Measurements from ENCODE around the gene DYSF. TPM values are rescaled to one million over a fixed set of nuclear protein-coding genes. Genes with fewer than 3 reads are reported as not detected.

Gene DYSF
- total RNA-seq, 1 experiment from 2014 or later = 0.89 TPM

DNA sequence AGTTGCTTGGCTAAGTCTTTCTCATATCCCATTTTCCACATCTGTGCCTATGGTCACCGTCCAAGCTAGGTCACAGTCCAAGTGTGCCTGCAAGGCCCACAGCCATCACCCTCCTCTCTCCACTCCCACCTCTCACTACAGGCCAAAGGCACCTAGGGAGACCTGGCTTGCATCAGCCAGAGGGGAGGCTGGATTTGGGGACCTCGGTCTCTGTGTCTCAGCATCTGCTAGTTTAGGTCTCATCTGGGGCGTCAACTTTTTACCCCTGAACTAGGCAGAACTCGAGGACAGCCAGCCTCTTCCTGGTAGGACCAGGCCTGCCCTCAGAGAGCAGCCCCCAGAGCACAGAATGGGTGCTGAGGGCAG lies 217.1 kb downstream of the DYSF start:
- Histone ChIP-seq H3K4me3 (replicated peaks in 1 of 2; ENCODE audit: low read depth in 1 of 2, low read length in 2 of 2) (no peak overlapping the region), H2AFZ (ENCODE audit: low read depth, low read length, poor library complexity, severe bottlenecking) (no peak overlapping the region), H3K9ac (ENCODE audit: low read length) (no peak overlapping the region), H3K4me2 (ENCODE audit: low read length) (no peak overlapping the region), H3K79me2 (ENCODE audit: insufficient read depth, low read length) (no peaks in the 10 kb centered on the region), H3K36me3 (ENCODE audit: control insufficient read depth in 1 of 2, insufficient read depth in 2 of 2, low read length in 2 of 2) (no peaks in the 10 kb centered on the region), H3K9me3 (ENCODE audit: control insufficient read depth in 1 of 2, insufficient read depth in 1 of 2, low read depth in 1 of 2, low read length in 2 of 2) (no peaks in the 10 kb centered on the region), H3K9me2 (ENCODE audit: insufficient read depth) (no peaks in the 10 kb centered on the region), H3K27ac (ENCODE audit: low read depth, low read length) (no peak overlapping the region), H4K20me1 (ENCODE audit: insufficient read depth) (no peaks in the 10 kb centered on the region), H3K4me1 (ENCODE audit: control insufficient read depth in 1 of 2, insufficient read depth in 2 of 2, low read length in 2 of 2) (no peaks in the 10 kb centered on the region), H3K27me3 (ENCODE audit: insufficient read depth, low read length) (no peaks in the 10 kb centered on the region)
- intact Hi-C loops (cut with micrococcal nuclease) = no loop called here
- CTCF ChIA-PET = no interaction called here
- TF ChIP-seq, protein P1, sequence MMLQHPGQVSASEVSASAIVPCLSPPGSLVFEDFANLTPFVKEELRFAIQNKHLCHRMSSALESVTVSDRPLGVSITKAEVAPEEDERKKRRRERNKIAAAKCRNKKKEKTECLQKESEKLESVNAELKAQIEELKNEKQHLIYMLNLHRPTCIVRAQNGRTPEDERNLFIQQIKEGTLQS (IDR thresholded peaks at IDR 0.05) = no peak
- TF ChIP-seq, protein P2, sequence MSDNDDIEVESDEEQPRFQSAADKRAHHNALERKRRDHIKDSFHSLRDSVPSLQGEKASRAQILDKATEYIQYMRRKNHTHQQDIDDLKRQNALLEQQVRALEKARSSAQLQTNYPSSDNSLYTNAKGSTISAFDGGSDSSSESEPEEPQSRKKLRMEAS (IDR thresholded peaks at IDR 0.05) = no peak
- TF ChIP-seq CBX3 (IDR thresholded peaks at IDR 0.05; ENCODE audit: low read depth) = no peak
- TF ChIP-seq, protein P3, sequence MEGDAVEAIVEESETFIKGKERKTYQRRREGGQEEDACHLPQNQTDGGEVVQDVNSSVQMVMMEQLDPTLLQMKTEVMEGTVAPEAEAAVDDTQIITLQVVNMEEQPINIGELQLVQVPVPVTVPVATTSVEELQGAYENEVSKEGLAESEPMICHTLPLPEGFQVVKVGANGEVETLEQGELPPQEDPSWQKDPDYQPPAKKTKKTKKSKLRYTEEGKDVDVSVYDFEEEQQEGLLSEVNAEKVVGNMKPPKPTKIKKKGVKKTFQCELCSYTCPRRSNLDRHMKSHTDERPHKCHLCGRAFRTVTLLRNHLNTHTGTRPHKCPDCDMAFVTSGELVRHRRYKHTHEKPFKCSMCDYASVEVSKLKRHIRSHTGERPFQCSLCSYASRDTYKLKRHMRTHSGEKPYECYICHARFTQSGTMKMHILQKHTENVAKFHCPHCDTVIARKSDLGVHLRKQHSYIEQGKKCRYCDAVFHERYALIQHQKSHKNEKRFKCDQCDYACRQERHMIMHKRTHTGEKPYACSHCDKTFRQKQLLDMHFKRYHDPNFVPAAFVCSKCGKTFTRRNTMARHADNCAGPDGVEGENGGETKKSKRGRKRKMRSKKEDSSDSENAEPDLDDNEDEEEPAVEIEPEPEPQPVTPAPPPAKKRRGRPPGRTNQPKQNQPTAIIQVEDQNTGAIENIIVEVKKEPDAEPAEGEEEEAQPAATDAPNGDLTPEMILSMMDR (IDR thresholded peaks at IDR 0.05 in 2 of 3, conservative IDR thresholded peaks at IDR 0.05 in 1 of 3; ENCODE audit: borderline replicate concordance in 1 of 3, insufficient read depth in 1 of 3, low read depth in 2 of 3, low read length in 2 of 3) = no peak
- TF ChIP-seq EZH2 (IDR thresholded peaks at IDR 0.05) = no peak
- TF ChIP-seq ELF1 (IDR thresholded peaks at IDR 0.05; ENCODE audit: borderline replicate concordance, low read depth) = no peak
- ATAC-seq = no peak
- DNase-seq (ENCODE audit: low read depth, low spot score) = no peak
- RAD21 ChIA-PET (ENCODE audit: low non-redundant PET in 1 of 2, low total read pairs in 2 of 2, uncharacterized antibody in 2 of 2, unreplicated experiment in 2 of 2) = no interaction called here
- POLR2A ChIA-PET = no interaction called here
- BruUV-seq (replicated peaks) = no TSS peak

DNA sequence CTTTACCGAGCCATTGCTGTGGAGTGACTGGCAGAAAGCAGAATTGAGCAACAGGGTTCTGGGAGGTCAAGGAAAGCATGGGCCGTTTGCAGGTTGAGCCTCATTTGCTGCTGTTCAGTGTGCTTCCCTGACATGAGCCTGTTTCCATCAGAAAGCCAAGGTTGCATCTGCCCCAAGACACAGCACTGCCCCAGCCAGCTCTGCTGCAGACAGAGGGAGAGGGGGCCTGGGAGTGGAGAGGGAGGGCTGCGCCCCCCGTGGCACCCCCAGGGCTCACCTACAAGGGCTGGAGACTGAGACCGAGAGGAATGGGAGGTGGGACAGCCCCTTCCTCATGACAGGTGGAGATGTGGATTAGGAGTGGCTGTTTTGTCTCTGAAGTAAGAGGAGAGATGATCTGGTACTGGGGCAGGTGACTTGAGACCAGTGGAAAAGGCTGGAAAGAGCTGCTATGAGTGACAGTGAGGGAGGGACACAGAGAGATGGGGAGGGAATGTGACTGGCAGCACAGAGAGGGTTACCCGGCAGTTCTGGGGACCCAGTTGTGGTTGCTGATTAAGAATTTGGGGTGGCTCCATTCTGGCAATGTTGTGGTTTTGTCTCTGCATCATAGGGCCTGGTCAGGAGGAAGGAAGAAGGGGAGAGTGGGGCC lies 218.0 kb downstream of the DYSF start:
- intact Hi-C loops (cut with micrococcal nuclease) = no loop called here

More for the DNA sequence above, 218.0 kb downstream of the DYSF start:
- Histone ChIP-seq H4K20me1 (ENCODE audit: insufficient read depth) (no peaks in the 10 kb centered on the region), H3K27ac (ENCODE audit: low read depth, low read length) (no peak overlapping the region), H3K27me3 (ENCODE audit: insufficient read depth, low read length) (no peaks in the 10 kb centered on the region), H2AFZ (ENCODE audit: low read depth, low read length, poor library complexity, severe bottlenecking) (no peak overlapping the region), H3K4me1 (ENCODE audit: control insufficient read depth in 1 of 2, insufficient read depth in 2 of 2, low read length in 2 of 2) (no peaks in the 10 kb centered on the region), H3K9me3 (ENCODE audit: control insufficient read depth in 1 of 2, insufficient read depth in 1 of 2, low read depth in 1 of 2, low read length in 2 of 2) (no peaks in the 10 kb centered on the region), H3K79me2 (ENCODE audit: insufficient read depth, low read length) (no peaks in the 10 kb centered on the region), H3K4me2 (ENCODE audit: low read length) (no peak overlapping the region), H3K9me2 (ENCODE audit: insufficient read depth) (no peaks in the 10 kb centered on the region), H3K36me3 (ENCODE audit: control insufficient read depth in 1 of 2, insufficient read depth in 2 of 2, low read length in 2 of 2) (no peaks in the 10 kb centered on the region), H3K9ac (ENCODE audit: low read length) (no peak overlapping the region), H3K4me3 (replicated peaks in 1 of 2; ENCODE audit: low read depth in 1 of 2, low read length in 2 of 2) (no peak overlapping the region)
- DNase-seq (ENCODE audit: low read depth, low spot score) (no peak), ATAC-seq (no peak)
- ChIA-PET RAD21 (ENCODE audit: low non-redundant PET in 1 of 2, low total read pairs in 2 of 2, uncharacterized antibody in 2 of 2, unreplicated experiment in 2 of 2) (no interaction called here), POLR2A (no interaction called here), CTCF (no interaction called here)
- TF ChIP-seq ELF1 (IDR thresholded peaks at IDR 0.05; ENCODE audit: borderline replicate concordance, low read depth) (no peak), YY1 (IDR thresholded peaks at IDR 0.05; ENCODE audit: extremely low read depth, insufficient replicate concordance, low read depth, low read length) (no peak), CEBPB (IDR thresholded peaks at IDR 0.05; ENCODE audit: low read depth) (no peak), RAD21 (IDR thresholded peaks at IDR 0.05; ENCODE audit: low read depth) (no peak), EZH2phosphoT487 (IDR thresholded peaks at IDR 0.05; ENCODE audit: borderline replicate concordance) (no peak), ZNF274 (IDR thresholded peaks at IDR 0.05; ENCODE audit: low read depth, low read length) (no peak), EZH2 (IDR thresholded peaks at IDR 0.05) (no peak), POLR2A (IDR thresholded peaks at IDR 0.05; ENCODE audit: borderline replicate concordance, extremely low read depth, insufficient read depth, insufficient read length) (no peak), SRF (IDR thresholded peaks at IDR 0.05; ENCODE audit: low read depth) (no peak)
- TF ChIP-seq, protein P1 (IDR thresholded peaks at IDR 0.05) = no peak
- BruUV-seq (replicated peaks) = no TSS peak
